Nephron (organoid): Measurements from ENCODE around the gene DCDC2.
"Not testable (repeated sequence)": the region's sequence is repeated elsewhere in the genome, so short reads cannot be mapped to it uniquely, and the experiment has no call there.

ENCODE experiments used
- H3K27ac Mint-ChIP-seq, 3 experiments: 2 replicates each; pipeline ENCODE4 v1.8.0; 2020; ENCODE audit warnings: mixed read lengths in 3 of 3, mild to moderate bottlenecking in 2 of 3, moderate library complexity in 1 of 3
- H3K27me3 Mint-ChIP-seq: 2 replicates; pipeline ENCODE4 v1.8.0; 2021; ENCODE audit warnings: low read depth, mild to moderate bottlenecking, moderate library complexity, mixed read lengths
- H3K36me3 Mint-ChIP-seq: 2 replicates; pipeline ENCODE4 v1.8.0; 2020; ENCODE audit warnings: low read depth, mixed read lengths
- H3K4me1 Mint-ChIP-seq: 2 replicates; pipeline ENCODE4 v1.8.0; 2020; ENCODE audit warnings: mixed read lengths
- H3K4me3 Mint-ChIP-seq, 3 experiments: 2 replicates each; pipeline ENCODE4 v1.8.0; 2020; ENCODE audit warnings: mild to moderate bottlenecking in 3 of 3, mixed read lengths in 3 of 3, moderate library complexity in 2 of 3
- H3K9me3 Mint-ChIP-seq: 2 replicates; pipeline ENCODE4 v1.8.0; 2020; ENCODE audit warnings: mixed read lengths
- CTCF ChIP-seq, 3 experiments: fragments of 200-600 bp; sonication (generic); IDR thresholded peaks; one replicate each; pipeline ENCODE4 v1.5.0; 2021; ENCODE audit warnings: antibody characterized with exemption in 3 of 3; ENCODE audit not compliant: unreplicated experiment in 3 of 3

The DCDC2 gene

GRCh38 chr6:24146871-24147270 lies 211.0 kb downstream of the DCDC2 start:
- Mint-ChIP-seq H3K27me3 (peaks cover 3% of the 10 kb centered on the region), H3K4me1 (no peaks in the 10 kb centered on the region), H3K36me3 (no peaks in the 10 kb centered on the region), H3K4me3 (no peak overlapping the region), H3K27ac (no peak overlapping the region), H3K9me3 (no peaks in the 10 kb centered on the region)
- TF ChIP-seq CTCF (IDR thresholded peaks at IDR 0.05; ENCODE audit: unreplicated experiment in 3 of 3): no peak

- no peak for TF ChIP-seq CTCF (IDR thresholded peaks at IDR 0.05; ENCODE audit: unreplicated experiment in 3 of 3)
- Mint-ChIP-seq H3K4me3 (no peak overlapping the region), H3K4me1 (peaks cover 6% of the 10 kb centered on the region), H3K9me3 (no peaks in the 10 kb centered on the region), H3K36me3 (no peaks in the 10 kb centered on the region), H3K27me3 (peaks cover 6% of the 10 kb centered on the region), H3K27ac (no peak overlapping the region)
Observed at GRCh38 chr6:24145690-24146131, 212.1 kb downstream of the DCDC2 start.

GRCh38 chr6:24142733-24143132 lies 215.1 kb downstream of the DCDC2 start:
- H3K4me3 Mint-ChIP-seq, H3K27ac Mint-ChIP-seq, H3K9me3 Mint-ChIP-seq, H3K36me3 Mint-ChIP-seq, H3K4me1 Mint-ChIP-seq: not testable (repeated sequence)
- peaks cover 17% of the 10 kb centered on the region for H3K27me3 Mint-ChIP-seq

GRCh38 chr6:24140591-24140990 lies 217.3 kb downstream of the DCDC2 start:
- no peak overlapping the region for H3K4me3 Mint-ChIP-seq
- peaks cover 18% of the 10 kb centered on the region for H3K27me3 Mint-ChIP-seq
- no peak for TF ChIP-seq CTCF (IDR thresholded peaks at IDR 0.05; ENCODE audit: unreplicated experiment in 3 of 3)
- peak overlapping the region in 1 of 3 experiments; percentile 1 for H3K27ac Mint-ChIP-seq
- no peaks in the 10 kb centered on the region for H3K9me3 Mint-ChIP-seq
- peaks cover 6% of the 10 kb centered on the region for H3K4me1 Mint-ChIP-seq
- H3K36me3 Mint-ChIP-seq: no peaks in the 10 kb centered on the region

- peaks cover 6% of the 10 kb centered on the region for H3K4me1 Mint-ChIP-seq
- TF ChIP-seq CTCF (IDR thresholded peaks at IDR 0.05; ENCODE audit: unreplicated experiment in 3 of 3): no peak
Observed at GRCh38 chr6:24139639-24140038, 218.2 kb downstream of the DCDC2 start.

GRCh38 chr6:24139080-24139479 lies 218.8 kb downstream of the DCDC2 start:
- H3K27ac Mint-ChIP-seq: no peak overlapping the region

More at GRCh38 chr6:24139639-24140038, 218.2 kb downstream of the DCDC2 start:
- peaks cover 18% of the 10 kb centered on the region for H3K27me3 Mint-ChIP-seq
- H3K27ac Mint-ChIP-seq: no peak overlapping the region
- no peak overlapping the region for H3K4me3 Mint-ChIP-seq
- no peaks in the 10 kb centered on the region for H3K9me3 Mint-ChIP-seq
- no peaks in the 10 kb centered on the region for H3K36me3 Mint-ChIP-seq

More at GRCh38 chr6:24139080-24139479, 218.8 kb downstream of the DCDC2 start:
- H3K36me3 Mint-ChIP-seq: no peaks in the 10 kb centered on the region
- peaks cover 20% of the 10 kb centered on the region for H3K27me3 Mint-ChIP-seq
- no peak for TF ChIP-seq CTCF (IDR thresholded peaks at IDR 0.05; ENCODE audit: unreplicated experiment in 3 of 3)
- H3K9me3 Mint-ChIP-seq: no peaks in the 10 kb centered on the region
- H3K4me1 Mint-ChIP-seq: peaks cover 6% of the 10 kb centered on the region
- H3K4me3 Mint-ChIP-seq: no peak overlapping the region
